ENCODE data around the gene SH2B3. TPM values are rescaled to one million over a fixed set of nuclear protein-coding genes. Genes with fewer than 3 reads are reported as not detected.

The SH2B3 gene
- total RNA-seq, 1 experiment from 2014 or later, result 40.3 TPM

DNA sequence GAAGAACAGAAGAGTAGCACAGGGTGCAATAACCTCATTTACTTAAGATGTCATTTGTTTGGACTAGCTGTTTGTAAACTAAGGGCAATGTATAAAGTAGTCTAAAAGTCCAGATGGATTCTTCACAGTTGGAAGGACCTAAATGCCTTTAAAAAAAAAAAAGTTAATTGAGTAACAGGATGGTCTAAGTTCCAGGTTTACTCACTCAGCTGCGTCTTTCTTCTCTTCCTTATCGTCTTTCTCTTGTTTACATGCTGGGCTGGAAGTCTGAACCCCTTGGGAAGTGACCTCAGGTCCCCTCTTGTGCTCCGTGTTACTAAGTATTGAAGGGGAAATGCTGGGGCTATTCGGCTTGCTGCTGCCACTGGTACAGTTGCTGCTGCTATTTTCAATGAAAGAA lies 82.5 kb downstream of the SH2B3 start:
- Mint-ChIP-seq H3K27me3 (ENCODE audit: low read depth) (no peaks in the 10 kb centered on the region), H3K9me3 (no peaks in the 10 kb centered on the region), H3K4me3 (no peak overlapping the region), H3K36me3 (ENCODE audit: insufficient read depth in 1 of 3, low read depth in 3 of 3) (peaks cover 22 to 62% (median 52%) of the 10 kb centered on the region in 3 experiments; a peak in 6 of 7 replicates), H3K27ac (no peak overlapping the region), H3K4me1 (no peaks in the 10 kb centered on the region)
- H3K4me1 ChIP-seq (ENCODE audit: insufficient read depth, low read length), result no peaks in the 10 kb centered on the region
- no peak overlapping the region for H3K23ac ChIP-seq (ENCODE audit: insufficient read length, low read depth, low read length)
- no peaks in the 10 kb centered on the region for H3K27me3 ChIP-seq (ENCODE audit: insufficient read depth, low read length)
- no peak overlapping the region for H2BK15ac ChIP-seq (ENCODE audit: low read depth, low read length)
- H3K4me2 ChIP-seq (ENCODE audit: insufficient read depth, insufficient read length, low read length), result no peak overlapping the region
- H2BK20ac ChIP-seq (ENCODE audit: low read depth, low read length, poor library complexity, severe bottlenecking), result no peak overlapping the region
- no peak overlapping the region for H3K18ac ChIP-seq (ENCODE audit: insufficient read length, low read depth, low read length)
- H4K20me1 ChIP-seq (ENCODE audit: control insufficient read depth, insufficient read depth, insufficient read length), result no peaks in the 10 kb centered on the region
- H4K8ac ChIP-seq (replicated peaks; ENCODE audit: insufficient read length, low read depth, low read length), result no peak overlapping the region
- TF ChIP-seq, protein P1, sequence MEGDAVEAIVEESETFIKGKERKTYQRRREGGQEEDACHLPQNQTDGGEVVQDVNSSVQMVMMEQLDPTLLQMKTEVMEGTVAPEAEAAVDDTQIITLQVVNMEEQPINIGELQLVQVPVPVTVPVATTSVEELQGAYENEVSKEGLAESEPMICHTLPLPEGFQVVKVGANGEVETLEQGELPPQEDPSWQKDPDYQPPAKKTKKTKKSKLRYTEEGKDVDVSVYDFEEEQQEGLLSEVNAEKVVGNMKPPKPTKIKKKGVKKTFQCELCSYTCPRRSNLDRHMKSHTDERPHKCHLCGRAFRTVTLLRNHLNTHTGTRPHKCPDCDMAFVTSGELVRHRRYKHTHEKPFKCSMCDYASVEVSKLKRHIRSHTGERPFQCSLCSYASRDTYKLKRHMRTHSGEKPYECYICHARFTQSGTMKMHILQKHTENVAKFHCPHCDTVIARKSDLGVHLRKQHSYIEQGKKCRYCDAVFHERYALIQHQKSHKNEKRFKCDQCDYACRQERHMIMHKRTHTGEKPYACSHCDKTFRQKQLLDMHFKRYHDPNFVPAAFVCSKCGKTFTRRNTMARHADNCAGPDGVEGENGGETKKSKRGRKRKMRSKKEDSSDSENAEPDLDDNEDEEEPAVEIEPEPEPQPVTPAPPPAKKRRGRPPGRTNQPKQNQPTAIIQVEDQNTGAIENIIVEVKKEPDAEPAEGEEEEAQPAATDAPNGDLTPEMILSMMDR (conservative IDR thresholded peaks at IDR 0.05), result no peak
- H3T11ph ChIP-seq (ENCODE audit: low read length), result no peak overlapping the region
- no peak overlapping the region for H3K56ac ChIP-seq (ENCODE audit: insufficient read length, low read depth, low read length)
- WGBS (ENCODE audit: extremely low coverage, insufficient read length, low lambda C conversion rate), result no CpG with 5 or more reads among the region's 4 CpGs
- H3K9me3 ChIP-seq (ENCODE audit: control insufficient read depth, low read depth, low read length), result no peaks in the 10 kb centered on the region
- no peaks in the 10 kb centered on the region for H3K79me1 ChIP-seq (ENCODE audit: insufficient read depth, low read depth, low read length, poor library complexity, severe bottlenecking)
- no peaks in the 10 kb centered on the region for H3K23me2 ChIP-seq (ENCODE audit: insufficient read length, low read depth, low read length, poor library complexity, severe bottlenecking)
- no peak overlapping the region for H2BK5ac ChIP-seq (ENCODE audit: insufficient read length, low read length)
- no peak overlapping the region for H2AFZ ChIP-seq (ENCODE audit: low read length)
- no peak overlapping the region for H3K9ac ChIP-seq (ENCODE audit: extremely low read depth, insufficient read length, low read length)
- H4K5ac ChIP-seq (ENCODE audit: insufficient read length, low read depth, low read length), result no peak overlapping the region
- H2AK5ac ChIP-seq (ENCODE audit: insufficient read length, low read length), result no peak overlapping the region
- DNase-seq, result no peak
- H4K91ac ChIP-seq (ENCODE audit: insufficient read length, low read depth, low read length), result no peak overlapping the region
- H3K4ac ChIP-seq (ENCODE audit: low read depth, low read length), result no peak overlapping the region
- no peak overlapping the region for H2BK120ac ChIP-seq (ENCODE audit: low read depth, low read length, poor library complexity, severe bottlenecking)
- no peak overlapping the region for H3K27ac ChIP-seq (ENCODE audit: insufficient read length, low read depth, low read length)
- no peak overlapping the region for H3K14ac ChIP-seq (ENCODE audit: insufficient read depth, low read length)
- no peak overlapping the region for H2BK12ac ChIP-seq (ENCODE audit: insufficient read length, low read depth, low read length)
- H3K79me2 ChIP-seq (ENCODE audit: insufficient read depth, low read length), result no peaks in the 10 kb centered on the region

Data from H9 (cell line).